Skeletal muscle satellite cell (primary cell): ENCODE results near the gene PRKCE.

ENCODE experiments used
- H3K27me3 ChIP-seq: 2 replicates; pipeline ENCODE4 v1.7.0; 2013; ENCODE audit warnings: low read length; ENCODE audit not compliant: control insufficient read depth, insufficient read depth
- H3K36me3 ChIP-seq: 2 replicates; pipeline ENCODE4 v1.7.0; 2013; ENCODE audit warnings: mild to moderate bottlenecking, control low read depth, low read length; ENCODE audit not compliant: insufficient read depth
- H3K4me1 ChIP-seq: 2 replicates; pipeline ENCODE4 v1.7.0; 2013; ENCODE audit warnings: low read length; ENCODE audit not compliant: control insufficient read depth, insufficient read depth
- H3K4me2 ChIP-seq: 2 replicates; pipeline ENCODE4 v1.7.0; 2013; ENCODE audit warnings: mild to moderate bottlenecking, low read length
- H3K4me3 ChIP-seq: 2 replicates; pipeline ENCODE4 v1.7.0; 2013; ENCODE audit warnings: low read length
- H3K9ac ChIP-seq: 2 replicates; pipeline ENCODE4 v1.7.0; 2013; ENCODE audit warnings: mild to moderate bottlenecking, low read depth, low read length, moderate library complexity
- H3K9me3 ChIP-seq: replicated peaks from 2 replicates; pipeline ENCODE4 v1.7.0; 2013; ENCODE audit warnings: mild to moderate bottlenecking, control low read depth, low read length

The PRKCE gene

DNA sequence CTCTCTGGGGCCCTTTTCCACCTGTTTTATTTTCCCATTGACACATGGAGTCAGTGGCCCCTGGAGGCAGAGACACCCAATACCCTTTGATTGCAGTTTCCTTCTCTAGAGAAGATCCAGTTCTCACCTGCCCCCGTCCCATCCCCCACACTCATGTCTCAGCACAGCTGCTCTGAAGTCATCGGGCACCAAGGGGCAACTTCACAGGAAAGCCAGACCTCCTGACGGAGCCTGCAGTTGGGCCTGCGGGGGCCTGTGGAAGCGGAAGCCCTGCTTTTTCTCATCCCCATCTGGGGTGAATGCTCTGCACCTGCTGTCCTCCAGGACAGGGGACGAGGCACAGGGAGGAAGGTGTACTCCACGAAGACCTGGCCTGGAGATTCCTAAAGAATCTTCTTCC lies 337.4 kb downstream of the PRKCE start:
- H3K4me1 ChIP-seq = peaks cover 19% of the 10 kb centered on the region
- no peak overlapping the region for H3K9ac ChIP-seq
- no peak overlapping the region for H3K4me3 ChIP-seq
- H3K9me3 ChIP-seq = no peaks in the 10 kb centered on the region
- H3K4me2 ChIP-seq = no peak overlapping the region
- H3K36me3 ChIP-seq = no peaks in the 10 kb centered on the region
- no peaks in the 10 kb centered on the region for H3K27me3 ChIP-seq

DNA sequence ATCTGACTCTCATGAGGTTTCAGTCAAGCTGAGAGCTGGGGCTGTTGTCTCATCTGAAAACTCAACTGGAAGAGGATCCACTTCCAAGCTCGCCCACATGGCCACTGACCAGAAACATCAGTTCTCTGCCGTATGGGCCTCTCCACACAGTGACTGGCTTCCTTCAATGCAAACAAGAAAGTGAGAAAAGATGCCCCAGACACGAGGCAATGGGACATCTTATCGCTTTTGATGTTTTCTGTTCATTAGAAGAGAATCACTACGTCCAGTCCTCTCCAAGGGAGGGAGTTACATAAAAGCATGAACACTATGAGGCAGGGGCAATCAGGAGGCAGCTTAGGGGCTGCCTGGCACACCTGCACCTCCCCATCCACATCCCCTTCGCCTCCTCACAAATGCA lies 338.7 kb downstream of the PRKCE start:
- Histone ChIP-seq H3K9ac (no peak overlapping the region), H3K4me3 (no peak overlapping the region), H3K9me3 (no peaks in the 10 kb centered on the region), H3K36me3 (no peaks in the 10 kb centered on the region), H3K4me2 (no peak overlapping the region), H3K27me3 (no peaks in the 10 kb centered on the region), H3K4me1 (peaks cover 19% of the 10 kb centered on the region)

DNA sequence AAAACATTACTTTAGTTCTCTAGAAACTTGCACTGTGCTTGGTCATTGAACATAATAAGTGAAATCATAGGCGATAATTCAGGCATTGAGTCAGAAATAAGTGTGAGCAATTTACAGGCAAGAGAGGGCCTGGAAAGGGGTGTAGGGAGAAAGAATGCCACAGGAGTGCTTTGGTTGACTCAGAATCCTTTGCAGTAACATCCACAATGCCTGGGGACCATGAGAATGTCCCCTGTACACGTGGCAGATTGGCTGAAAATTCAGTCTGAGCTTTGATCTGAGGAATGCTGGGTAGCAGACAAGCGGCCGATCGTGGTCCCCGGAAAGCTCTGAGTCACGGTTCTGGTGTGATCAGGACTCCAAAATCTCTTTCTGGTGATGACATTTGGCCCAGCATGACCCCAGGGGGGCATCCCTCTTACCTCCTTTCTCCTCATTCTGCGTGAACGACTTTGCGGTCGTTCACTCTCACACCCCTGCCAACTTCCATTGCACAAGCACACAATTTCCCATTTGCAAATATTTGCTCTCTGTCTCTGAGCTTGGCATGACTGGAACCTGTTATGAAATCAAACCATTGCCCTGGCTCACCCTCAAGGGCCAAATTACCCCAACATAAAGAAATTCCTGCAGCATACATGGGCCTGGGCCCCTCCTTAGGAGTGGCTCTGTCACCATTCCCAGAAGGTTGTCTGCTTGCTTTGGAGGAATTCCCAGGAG lies 340.7 kb downstream of the PRKCE start:
- Histone ChIP-seq H3K4me2 (peak overlapping the region; percentile 12), H3K4me1 (peaks cover 19% of the 10 kb centered on the region)

DNA sequence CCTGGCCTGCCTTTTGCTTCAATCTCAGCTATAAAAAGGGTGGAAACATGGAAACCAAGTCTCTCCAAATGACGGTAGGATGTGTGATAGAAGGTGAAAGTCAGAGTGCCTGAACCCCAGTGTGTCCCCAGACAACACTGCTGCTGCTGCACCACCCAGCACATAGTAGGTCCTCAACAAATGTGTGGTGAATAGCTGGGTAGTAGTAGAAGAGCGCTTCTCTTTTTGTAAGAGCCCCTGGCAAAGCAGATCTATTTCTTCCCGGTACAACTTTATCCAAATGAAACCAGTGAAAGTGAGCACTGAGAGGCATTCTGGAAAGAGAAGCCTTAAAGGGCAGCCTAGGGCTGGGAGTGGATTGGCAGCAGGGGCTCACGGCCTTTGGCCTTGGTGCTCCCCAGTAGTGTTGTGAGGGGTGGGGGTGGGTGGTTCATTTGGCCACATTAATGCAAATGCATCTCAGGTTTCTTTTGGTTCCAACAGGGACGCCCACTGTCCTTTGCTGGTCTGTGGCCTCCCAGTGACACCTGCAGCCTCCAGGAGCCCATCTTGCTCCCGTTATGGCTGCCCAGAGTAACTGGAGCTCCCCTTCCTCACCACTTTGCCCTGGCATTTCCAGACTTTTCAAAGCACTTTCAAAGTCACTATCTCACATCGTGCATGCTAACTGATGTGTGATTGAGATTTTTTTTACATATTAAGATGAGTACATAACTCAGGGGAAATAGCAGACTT lies 341.4 kb downstream of the PRKCE start:
- Histone ChIP-seq H3K9me3 (no peaks in the 10 kb centered on the region), H3K4me1 (peaks cover 19% of the 10 kb centered on the region), H3K9ac (peak overlapping the region; percentile 60), H3K36me3 (no peaks in the 10 kb centered on the region), H3K27me3 (no peaks in the 10 kb centered on the region), H3K4me3 (no peak overlapping the region), H3K4me2 (peak overlapping the region; percentile 14)

More for the DNA sequence above, 340.7 kb downstream of the PRKCE start:
- Histone ChIP-seq H3K36me3 (no peaks in the 10 kb centered on the region), H3K9ac (peak overlapping the region; percentile 60), H3K4me3 (no peak overlapping the region), H3K27me3 (no peaks in the 10 kb centered on the region), H3K9me3 (no peaks in the 10 kb centered on the region)

DNA sequence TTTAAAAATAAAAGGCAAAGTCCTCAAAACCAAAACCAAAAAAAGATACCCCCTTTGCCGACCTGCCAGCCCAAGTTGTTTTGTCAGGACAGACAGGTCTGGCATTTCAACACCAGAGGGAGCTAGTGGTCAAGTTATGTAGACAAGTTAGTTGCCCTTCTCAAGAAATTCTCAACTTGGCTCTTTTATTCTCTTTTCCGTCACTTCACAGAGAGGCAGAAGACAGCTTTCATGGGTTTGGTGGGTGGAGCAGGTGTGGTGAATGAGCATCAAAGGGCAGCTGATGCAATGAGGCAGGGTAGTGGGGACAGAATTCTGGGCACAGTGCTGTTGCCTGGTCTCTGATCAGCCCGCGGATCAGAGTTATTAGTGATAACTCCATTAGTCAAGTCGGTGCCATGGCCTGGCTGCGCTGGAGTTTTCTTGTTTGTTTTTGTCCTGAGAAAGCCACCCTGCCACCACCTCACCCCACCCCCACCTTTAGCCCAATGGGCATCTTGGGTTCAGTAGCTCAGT lies 342.1 kb downstream of the PRKCE start:
- H3K4me3 ChIP-seq = no peak overlapping the region
- no peaks in the 10 kb centered on the region for H3K9me3 ChIP-seq
- H3K27me3 ChIP-seq = no peaks in the 10 kb centered on the region
- H3K4me1 ChIP-seq = peaks cover 19% of the 10 kb centered on the region
- H3K9ac ChIP-seq = no peak overlapping the region
- no peaks in the 10 kb centered on the region for H3K36me3 ChIP-seq
- peak overlapping the region; percentile 14 for H3K4me2 ChIP-seq

DNA sequence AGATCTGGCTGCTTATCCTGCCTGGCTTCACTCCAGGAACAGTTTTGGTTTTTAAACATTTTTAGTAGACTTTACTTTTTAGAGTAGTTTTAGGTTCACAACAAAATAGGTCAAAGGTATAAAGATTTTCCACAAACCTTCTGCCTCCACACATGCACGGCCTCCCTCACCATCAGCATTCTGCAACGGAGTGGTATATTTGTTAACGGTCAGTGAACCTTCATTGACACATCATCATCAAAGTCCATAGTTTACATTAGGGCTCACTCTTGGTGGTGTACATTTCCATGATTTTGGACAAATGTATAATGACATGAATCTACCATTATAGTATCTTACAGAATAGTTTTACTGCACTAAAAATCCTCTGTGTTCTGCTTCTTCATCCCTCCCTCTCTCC lies 342.6 kb downstream of the PRKCE start:
- Histone ChIP-seq H3K36me3 (no peaks in the 10 kb centered on the region), H3K27me3 (no peaks in the 10 kb centered on the region), H3K4me1 (peaks cover 19% of the 10 kb centered on the region), H3K4me2 (no peak overlapping the region), H3K4me3 (no peak overlapping the region), H3K9ac (no peak overlapping the region), H3K9me3 (no peaks in the 10 kb centered on the region)

DNA sequence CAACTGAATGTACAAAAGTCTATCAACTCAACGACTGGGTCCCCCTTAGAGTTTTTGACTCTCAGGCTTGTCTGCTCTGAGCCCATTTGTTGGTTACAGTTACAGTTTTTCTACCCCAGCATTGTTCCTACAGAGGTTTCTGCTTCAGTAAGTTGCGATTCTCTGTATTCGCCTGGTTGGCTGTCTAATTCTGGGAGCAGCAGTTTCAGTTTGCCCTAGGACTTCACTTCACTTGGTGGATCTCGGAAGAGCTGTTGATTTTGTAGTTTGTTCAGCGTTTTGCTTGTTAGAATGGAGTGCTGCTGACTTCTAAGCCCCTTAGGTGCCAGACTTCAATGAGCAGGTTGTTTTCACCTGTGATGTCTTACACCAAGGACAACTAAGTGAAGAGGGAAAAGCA lies 349.2 kb downstream of the PRKCE start:
- H3K4me3 ChIP-seq = no peak overlapping the region
- no peaks in the 10 kb centered on the region for H3K9me3 ChIP-seq
- H3K27me3 ChIP-seq = no peaks in the 10 kb centered on the region
- no peaks in the 10 kb centered on the region for H3K4me1 ChIP-seq
- no peak overlapping the region for H3K9ac ChIP-seq
- H3K36me3 ChIP-seq = no peaks in the 10 kb centered on the region
- H3K4me2 ChIP-seq = no peak overlapping the region

DNA sequence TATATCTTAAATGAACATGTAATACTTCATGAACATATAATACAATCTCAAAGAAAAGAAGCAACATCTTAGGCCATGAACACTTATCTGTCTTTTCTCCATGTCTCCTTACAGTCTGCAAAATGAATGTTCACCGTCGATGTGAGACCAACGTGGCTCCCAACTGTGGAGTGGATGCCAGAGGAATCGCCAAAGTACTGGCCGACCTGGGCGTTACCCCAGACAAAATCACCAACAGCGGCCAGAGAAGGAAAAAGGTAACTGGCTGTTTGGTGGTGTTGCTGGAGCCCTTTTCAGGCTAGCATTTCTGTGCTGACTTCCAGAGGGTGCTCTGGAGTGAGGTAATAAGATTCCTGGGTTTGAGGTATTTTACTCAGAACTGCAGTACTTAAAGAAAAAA lies 349.8 kb downstream of the PRKCE start:
- Histone ChIP-seq H3K4me2 (no peak overlapping the region), H3K4me3 (no peak overlapping the region), H3K27me3 (no peaks in the 10 kb centered on the region), H3K9me3 (no peaks in the 10 kb centered on the region), H3K36me3 (no peaks in the 10 kb centered on the region), H3K4me1 (no peaks in the 10 kb centered on the region), H3K9ac (no peak overlapping the region)

DNA sequence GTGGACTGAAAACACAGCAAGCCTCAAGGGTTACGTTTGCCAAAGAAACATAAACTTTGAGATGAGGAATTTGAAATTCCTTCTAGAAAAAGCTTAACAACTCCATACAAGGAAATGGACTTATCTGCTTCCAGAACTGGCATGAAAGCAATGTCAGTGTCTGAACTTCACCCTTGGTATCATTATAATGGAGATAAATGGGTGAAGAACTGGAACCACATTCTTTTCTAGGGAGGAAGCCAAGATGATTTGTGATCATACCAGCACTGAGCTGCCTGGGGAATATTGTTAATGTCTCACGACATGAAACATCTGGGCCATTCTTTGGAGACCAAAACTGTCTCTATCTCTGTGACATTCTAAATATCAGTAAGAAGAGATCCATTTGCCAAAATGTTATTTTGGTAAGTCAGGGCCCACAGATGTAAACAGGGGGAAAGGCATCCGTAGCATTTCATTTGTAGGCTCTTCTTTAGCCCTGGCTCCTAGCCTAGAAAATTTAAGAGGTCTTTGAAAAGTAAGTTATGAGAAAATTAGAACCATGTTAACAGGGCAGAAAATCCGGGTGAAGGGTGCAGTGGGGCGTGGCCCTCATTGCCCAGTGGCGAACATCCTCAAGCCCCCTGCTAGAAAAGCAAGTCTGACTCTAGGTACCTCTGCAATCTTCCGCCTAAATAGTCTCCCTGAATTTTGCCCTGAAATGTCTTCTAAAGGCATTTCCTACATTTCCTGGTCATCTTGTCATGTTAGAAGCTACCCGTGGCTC lies 350.4 kb downstream of the PRKCE start:
- H3K27me3 ChIP-seq = no peaks in the 10 kb centered on the region
- H3K9ac ChIP-seq = no peak overlapping the region
- no peaks in the 10 kb centered on the region for H3K4me1 ChIP-seq
- no peaks in the 10 kb centered on the region for H3K36me3 ChIP-seq
- no peak overlapping the region for H3K4me3 ChIP-seq
- no peak overlapping the region for H3K4me2 ChIP-seq
- no peaks in the 10 kb centered on the region for H3K9me3 ChIP-seq

DNA sequence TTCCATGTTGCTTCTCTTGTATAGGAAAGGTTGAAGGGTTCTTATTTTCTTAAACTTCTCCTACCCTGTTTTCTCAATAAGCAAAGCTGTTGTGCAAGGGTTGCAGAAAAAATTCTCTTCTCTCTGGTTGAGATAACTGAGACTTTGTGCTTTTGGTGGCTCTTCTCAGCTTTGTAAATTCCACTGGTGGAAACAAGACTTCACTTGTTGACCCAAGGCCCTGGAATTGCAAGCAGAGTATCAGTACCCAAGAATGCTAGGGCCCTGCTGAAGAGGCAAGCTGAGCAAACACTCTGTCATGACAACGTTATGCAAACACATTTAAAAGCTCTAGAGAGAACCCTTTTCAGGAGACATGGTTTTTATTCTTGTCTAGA lies 351.0 kb downstream of the PRKCE start:
- no peaks in the 10 kb centered on the region for H3K36me3 ChIP-seq
- no peaks in the 10 kb centered on the region for H3K9me3 ChIP-seq

DNA sequence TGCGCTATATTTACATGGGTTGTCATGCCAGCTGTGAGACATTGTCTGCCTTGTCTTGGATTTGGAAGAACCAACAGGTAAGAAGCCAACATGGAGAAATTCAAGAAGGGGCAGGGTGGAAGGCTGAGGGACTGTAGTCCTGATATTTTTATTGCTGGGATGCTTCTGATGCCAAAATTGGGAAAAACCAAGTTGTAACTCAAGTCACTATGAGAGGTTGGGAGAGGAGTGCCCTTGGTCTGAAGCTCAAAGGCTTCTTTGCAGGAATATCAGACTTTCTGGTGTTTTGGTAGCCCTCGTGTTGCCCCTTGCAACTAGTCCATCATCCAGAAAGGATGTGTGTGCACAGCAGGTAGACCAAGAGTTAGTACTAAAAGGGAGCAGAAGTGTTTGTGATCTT lies 351.5 kb downstream of the PRKCE start:
- H3K36me3 ChIP-seq = no peaks in the 10 kb centered on the region
- no peak overlapping the region for H3K4me3 ChIP-seq
- no peaks in the 10 kb centered on the region for H3K9me3 ChIP-seq
- no peaks in the 10 kb centered on the region for H3K4me1 ChIP-seq
- H3K4me2 ChIP-seq = no peak overlapping the region
- no peaks in the 10 kb centered on the region for H3K27me3 ChIP-seq
- H3K9ac ChIP-seq = no peak overlapping the region

More for the DNA sequence above, 351.0 kb downstream of the PRKCE start:
- H3K27me3 ChIP-seq = no peaks in the 10 kb centered on the region
- H3K4me2 ChIP-seq = no peak overlapping the region
- no peak overlapping the region for H3K9ac ChIP-seq
- H3K4me3 ChIP-seq = no peak overlapping the region
- no peaks in the 10 kb centered on the region for H3K4me1 ChIP-seq
